ENCODE results near the gene CERS6. TPM values are rescaled to one million over a fixed set of nuclear protein-coding genes. Genes with fewer than 3 reads are reported as not detected.
A peak's percentile ranks its signal among the peaks of the same experiment; 100 is the strongest.

CERS6 gene
- total RNA-seq, 1 experiment from 2014 or later = 17.3 TPM

DNA sequence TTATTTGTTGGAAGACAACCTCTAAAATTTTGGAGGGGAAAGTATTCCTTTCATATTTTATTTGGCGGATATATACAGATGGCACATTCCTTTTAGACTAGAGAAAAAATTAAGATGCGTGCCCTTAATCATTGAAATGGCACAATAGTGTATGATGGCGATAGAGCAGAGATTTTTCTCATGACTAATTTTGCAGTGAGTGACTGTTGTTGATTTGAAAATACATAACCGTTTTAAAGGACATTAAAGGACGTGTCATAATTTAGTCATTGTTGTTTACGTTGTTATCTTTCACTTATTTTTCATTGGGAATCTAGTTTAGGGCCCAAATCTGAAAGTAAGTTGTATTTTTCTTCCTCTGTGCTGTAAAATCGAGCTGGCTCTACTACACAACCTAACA lies 61.7 kb downstream of the CERS6 start:
- ChIA-PET CTCF (interaction anchor here (0.5 to 1.8 kb wide), 3 partner anchors 24 to 224 kb away, joined by 3 to 6 read pairs (median 3); no protein-coding TSS in a partner anchor), POLR2A (interaction anchor here (0.6 kb wide), 1 partner anchor 1985 kb away, joined by 4 read pairs; no protein-coding TSS in a partner anchor)
- TF ChIP-seq, protein P1, sequence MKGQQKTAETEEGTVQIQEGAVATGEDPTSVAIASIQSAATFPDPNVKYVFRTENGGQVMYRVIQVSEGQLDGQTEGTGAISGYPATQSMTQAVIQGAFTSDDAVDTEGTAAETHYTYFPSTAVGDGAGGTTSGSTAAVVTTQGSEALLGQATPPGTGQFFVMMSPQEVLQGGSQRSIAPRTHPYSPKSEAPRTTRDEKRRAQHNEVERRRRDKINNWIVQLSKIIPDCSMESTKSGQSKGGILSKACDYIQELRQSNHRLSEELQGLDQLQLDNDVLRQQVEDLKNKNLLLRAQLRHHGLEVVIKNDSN (CRISPR knock-in tag; IDR thresholded peaks at IDR 0.05) = no peak
- TF ChIP-seq TEAD4 (CRISPR knock-in tag; IDR thresholded peaks at IDR 0.05) (no peak), ZNF121 (CRISPR knock-in tag; IDR thresholded peaks at IDR 0.05) (no peak), GTF2I (CRISPR knock-in tag; conservative IDR thresholded peaks at IDR 0.05) (no peak), ZNF317 (CRISPR knock-in tag; IDR thresholded peaks at IDR 0.05; ENCODE audit: borderline replicate concordance, low read depth) (no peak), ZNF416 (CRISPR knock-in tag; IDR thresholded peaks at IDR 0.05) (no peak), NFATC4 (CRISPR knock-in tag; IDR thresholded peaks at IDR 0.05) (no peak), GRHL2 (CRISPR knock-in tag; IDR thresholded peaks at IDR 0.05; ENCODE audit: insufficient replicate concordance, severe bottlenecking) (no peak), ZNF423 (CRISPR knock-in tag; IDR thresholded peaks at IDR 0.05) (no peak)
- TF ChIP-seq, protein P2, sequence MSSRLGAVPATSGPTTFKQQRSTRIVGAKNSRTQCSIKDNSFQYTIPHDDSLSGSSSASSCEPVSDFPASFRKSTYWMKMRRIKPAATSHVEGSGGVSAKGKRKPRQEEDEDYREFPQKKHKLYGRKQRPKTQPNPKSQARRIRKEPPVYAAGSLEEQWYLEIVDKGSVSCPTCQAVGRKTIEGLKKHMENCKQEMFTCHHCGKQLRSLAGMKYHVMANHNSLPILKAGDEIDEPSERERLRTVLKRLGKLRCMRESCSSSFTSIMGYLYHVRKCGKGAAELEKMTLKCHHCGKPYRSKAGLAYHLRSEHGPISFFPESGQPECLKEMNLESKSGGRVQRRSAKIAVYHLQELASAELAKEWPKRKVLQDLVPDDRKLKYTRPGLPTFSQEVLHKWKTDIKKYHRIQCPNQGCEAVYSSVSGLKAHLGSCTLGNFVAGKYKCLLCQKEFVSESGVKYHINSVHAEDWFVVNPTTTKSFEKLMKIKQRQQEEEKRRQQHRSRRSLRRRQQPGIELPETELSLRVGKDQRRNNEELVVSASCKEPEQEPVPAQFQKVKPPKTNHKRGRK (CRISPR knock-in tag; IDR thresholded peaks at IDR 0.05; ENCODE audit: borderline replicate concordance) = no peak
- TF ChIP-seq, protein P3, sequence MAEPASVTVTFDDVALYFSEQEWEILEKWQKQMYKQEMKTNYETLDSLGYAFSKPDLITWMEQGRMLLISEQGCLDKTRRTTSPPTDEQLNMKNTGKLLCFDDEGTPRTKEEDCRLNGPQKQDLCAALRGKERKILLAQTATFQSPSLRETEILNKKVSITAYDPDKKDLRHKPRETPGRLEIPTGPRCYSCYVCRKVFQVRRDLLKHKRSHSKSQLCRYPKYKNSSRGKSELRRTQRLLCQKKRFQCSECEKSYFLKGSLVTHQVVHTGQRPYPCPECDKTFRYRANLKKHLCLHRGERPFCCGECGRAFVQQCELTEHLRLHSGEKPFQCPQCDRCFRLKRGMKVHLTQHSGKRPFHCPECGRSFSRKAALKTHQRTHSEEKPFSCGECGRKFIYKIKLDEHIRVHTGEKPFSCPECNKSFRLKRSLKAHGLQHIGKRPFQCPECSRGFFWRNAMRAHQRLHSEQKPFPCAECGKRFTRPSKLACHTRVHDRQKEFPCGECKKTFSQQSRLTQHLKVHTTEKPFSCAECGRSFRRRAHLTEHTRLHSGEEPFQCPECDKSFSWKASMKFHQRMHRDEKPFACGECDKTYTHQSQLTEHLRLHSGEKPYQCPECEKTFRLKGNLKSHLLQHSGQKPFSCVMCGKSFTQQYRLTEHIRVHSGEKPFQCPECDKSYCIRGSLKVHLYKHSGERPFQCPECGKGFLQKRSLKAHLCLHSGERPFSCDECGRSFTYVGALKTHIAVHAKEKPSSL (CRISPR knock-in tag; conservative IDR thresholded peaks at IDR 0.05) = no peak
- TF ChIP-seq, protein P4, sequence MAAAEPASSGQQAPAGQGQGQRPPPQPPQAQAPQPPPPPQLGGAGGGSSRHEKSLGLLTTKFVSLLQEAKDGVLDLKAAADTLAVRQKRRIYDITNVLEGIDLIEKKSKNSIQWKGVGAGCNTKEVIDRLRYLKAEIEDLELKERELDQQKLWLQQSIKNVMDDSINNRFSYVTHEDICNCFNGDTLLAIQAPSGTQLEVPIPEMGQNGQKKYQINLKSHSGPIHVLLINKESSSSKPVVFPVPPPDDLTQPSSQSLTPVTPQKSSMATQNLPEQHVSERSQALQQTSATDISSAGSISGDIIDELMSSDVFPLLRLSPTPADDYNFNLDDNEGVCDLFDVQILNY (CRISPR knock-in tag; IDR thresholded peaks at IDR 0.05) = no peak
- TF ChIP-seq, protein P5, sequence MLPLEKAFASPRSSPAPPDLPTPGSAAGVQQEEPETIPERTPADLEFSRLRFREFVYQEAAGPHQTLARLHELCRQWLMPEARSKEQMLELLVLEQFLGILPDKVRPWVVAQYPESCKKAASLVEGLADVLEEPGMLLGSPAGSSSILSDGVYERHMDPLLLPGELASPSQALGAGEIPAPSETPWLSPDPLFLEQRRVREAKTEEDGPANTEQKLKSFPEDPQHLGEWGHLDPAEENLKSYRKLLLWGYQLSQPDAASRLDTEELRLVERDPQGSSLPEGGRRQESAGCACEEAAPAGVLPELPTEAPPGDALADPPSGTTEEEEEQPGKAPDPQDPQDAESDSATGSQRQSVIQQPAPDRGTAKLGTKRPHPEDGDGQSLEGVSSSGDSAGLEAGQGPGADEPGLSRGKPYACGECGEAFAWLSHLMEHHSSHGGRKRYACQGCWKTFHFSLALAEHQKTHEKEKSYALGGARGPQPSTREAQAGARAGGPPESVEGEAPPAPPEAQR (CRISPR knock-in tag; IDR thresholded peaks at IDR 0.05) = no peak
- ATAC-seq = no peak
- H3K9me3 Mint-ChIP-seq = no peaks in the 10 kb centered on the region
- H3K27me3 Mint-ChIP-seq (ENCODE audit: low read depth) = no peaks in the 10 kb centered on the region
- no peaks in the 10 kb centered on the region for H3K36me3 Mint-ChIP-seq
- H3K4me3 Mint-ChIP-seq = no peak overlapping the region
- 0 out of 2 replicates have a peak overlapping the region, but pooled peaks have one; percentile 23 for H3K27ac Mint-ChIP-seq
- no peak for DNase-seq (ENCODE audit: low spot score)
- H3K4me1 Mint-ChIP-seq = peaks cover 43% of the 10 kb centered on the region

DNA sequence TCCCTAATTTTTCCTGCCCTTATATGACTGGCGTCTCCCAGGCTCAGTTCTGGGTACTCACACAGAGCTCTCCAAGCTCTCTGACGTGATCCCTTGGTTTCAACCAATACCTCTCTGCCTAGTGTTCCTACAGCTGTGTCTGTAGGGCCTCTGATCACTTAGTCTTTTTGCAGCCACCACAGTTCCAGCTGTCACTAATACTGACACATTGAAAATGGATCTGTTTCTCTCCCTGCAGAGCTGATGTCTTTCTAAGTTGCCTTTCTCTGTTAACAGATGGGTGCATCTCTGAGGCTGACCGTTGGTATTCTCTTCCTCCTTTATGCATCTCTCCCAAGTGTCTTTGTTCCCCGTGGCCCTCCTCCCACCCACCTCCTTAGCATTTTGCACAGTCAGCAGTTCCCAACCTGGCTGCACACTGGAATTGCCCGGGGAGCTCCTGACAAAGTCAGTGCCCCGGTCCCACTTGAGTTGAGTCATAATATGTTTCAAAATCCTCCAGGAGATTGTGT lies 62.5 kb downstream of the CERS6 start:
- peak; percentile 30 for DNase-seq (ENCODE audit: low spot score)
- Mint-ChIP-seq H3K4me3 (peak overlapping the region; percentile 0; the same call in 1 of the 2 replicates), H3K4me1 (peaks cover 39% of the 10 kb centered on the region), H3K9me3 (no peaks in the 10 kb centered on the region), H3K27ac (peak overlapping the region; percentile 80), H3K27me3 (ENCODE audit: low read depth) (no peaks in the 10 kb centered on the region), H3K36me3 (no peaks in the 10 kb centered on the region)
- ChIA-PET POLR2A (no interaction called here), CTCF (interaction anchor here (0.5 to 1.8 kb wide), 3 partner anchors 24 to 54 kb away, joined by 3 to 6 read pairs (median 4); no protein-coding TSS in a partner anchor)
- peak; percentile 78 for ATAC-seq
- TF ChIP-seq, protein P6, sequence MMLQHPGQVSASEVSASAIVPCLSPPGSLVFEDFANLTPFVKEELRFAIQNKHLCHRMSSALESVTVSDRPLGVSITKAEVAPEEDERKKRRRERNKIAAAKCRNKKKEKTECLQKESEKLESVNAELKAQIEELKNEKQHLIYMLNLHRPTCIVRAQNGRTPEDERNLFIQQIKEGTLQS (CRISPR knock-in tag; conservative IDR thresholded peaks at IDR 0.05) = no peak
- TF ChIP-seq ZNF396 (CRISPR knock-in tag; IDR thresholded peaks at IDR 0.05; ENCODE audit: borderline replicate concordance) (no peak), KAT7 (CRISPR knock-in tag; IDR thresholded peaks at IDR 0.05; ENCODE audit: borderline replicate concordance) (no peak), IRF2 (CRISPR knock-in tag; IDR thresholded peaks at IDR 0.05; ENCODE audit: borderline replicate concordance, low read depth) (no peak), ZNF138 (CRISPR knock-in tag; conservative IDR thresholded peaks at IDR 0.05) (no peak), NFE2L1 (CRISPR knock-in tag; IDR thresholded peaks at IDR 0.05) (no peak), ZNF121 (CRISPR knock-in tag; IDR thresholded peaks at IDR 0.05) (no peak), CREM (CRISPR knock-in tag; IDR thresholded peaks at IDR 0.05) (no peak), CREB1 (CRISPR knock-in tag; IDR thresholded peaks at IDR 0.05) (no peak)
- TF ChIP-seq, protein P7, sequence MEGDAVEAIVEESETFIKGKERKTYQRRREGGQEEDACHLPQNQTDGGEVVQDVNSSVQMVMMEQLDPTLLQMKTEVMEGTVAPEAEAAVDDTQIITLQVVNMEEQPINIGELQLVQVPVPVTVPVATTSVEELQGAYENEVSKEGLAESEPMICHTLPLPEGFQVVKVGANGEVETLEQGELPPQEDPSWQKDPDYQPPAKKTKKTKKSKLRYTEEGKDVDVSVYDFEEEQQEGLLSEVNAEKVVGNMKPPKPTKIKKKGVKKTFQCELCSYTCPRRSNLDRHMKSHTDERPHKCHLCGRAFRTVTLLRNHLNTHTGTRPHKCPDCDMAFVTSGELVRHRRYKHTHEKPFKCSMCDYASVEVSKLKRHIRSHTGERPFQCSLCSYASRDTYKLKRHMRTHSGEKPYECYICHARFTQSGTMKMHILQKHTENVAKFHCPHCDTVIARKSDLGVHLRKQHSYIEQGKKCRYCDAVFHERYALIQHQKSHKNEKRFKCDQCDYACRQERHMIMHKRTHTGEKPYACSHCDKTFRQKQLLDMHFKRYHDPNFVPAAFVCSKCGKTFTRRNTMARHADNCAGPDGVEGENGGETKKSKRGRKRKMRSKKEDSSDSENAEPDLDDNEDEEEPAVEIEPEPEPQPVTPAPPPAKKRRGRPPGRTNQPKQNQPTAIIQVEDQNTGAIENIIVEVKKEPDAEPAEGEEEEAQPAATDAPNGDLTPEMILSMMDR (IDR thresholded peaks at IDR 0.05) = no peak
- TF ChIP-seq, protein P8, sequence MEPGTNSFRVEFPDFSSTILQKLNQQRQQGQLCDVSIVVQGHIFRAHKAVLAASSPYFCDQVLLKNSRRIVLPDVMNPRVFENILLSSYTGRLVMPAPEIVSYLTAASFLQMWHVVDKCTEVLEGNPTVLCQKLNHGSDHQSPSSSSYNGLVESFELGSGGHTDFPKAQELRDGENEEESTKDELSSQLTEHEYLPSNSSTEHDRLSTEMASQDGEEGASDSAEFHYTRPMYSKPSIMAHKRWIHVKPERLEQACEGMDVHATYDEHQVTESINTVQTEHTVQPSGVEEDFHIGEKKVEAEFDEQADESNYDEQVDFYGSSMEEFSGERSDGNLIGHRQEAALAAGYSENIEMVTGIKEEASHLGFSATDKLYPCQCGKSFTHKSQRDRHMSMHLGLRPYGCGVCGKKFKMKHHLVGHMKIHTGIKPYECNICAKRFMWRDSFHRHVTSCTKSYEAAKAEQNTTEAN (CRISPR knock-in tag; IDR thresholded peaks at IDR 0.05) = no peak

Measured in WTC11 (cell line).